Measurements from ENCODE around the gene TMEM174.
"Not testable (repeated sequence)": the region's sequence is repeated elsewhere in the genome, so short reads cannot be mapped to it uniquely, and the experiment has no call there.

TMEM174 gene

GRCh38 chr5:73193592-73193991 is 20.6 kb downstream of the TMEM174 start:
- H3K79me2 ChIP-seq (ENCODE audit: control insufficient read depth, insufficient read depth, low read length, unreplicated experiment), result no peaks in the 10 kb centered on the region

GRCh38 chr5:73196201-73196600 is 23.2 kb downstream of the TMEM174 start:
- no peaks in the 10 kb centered on the region for H3K79me2 ChIP-seq (ENCODE audit: control insufficient read depth, insufficient read depth, low read length, unreplicated experiment)

More at GRCh38 chr5:73193592-73193991, 20.6 kb downstream of the TMEM174 start:
- peaks cover 28% of the 10 kb centered on the region for H3K27me3 ChIP-seq (ENCODE audit: insufficient read depth, low read length)
- H2AFZ ChIP-seq (ENCODE audit: low read length, unreplicated experiment), result no peak overlapping the region
- no peaks in the 10 kb centered on the region for H3K36me3 ChIP-seq (ENCODE audit: insufficient read depth, low read length)
- peaks cover 11% of the 10 kb centered on the region for H3K4me1 ChIP-seq (ENCODE audit: control insufficient read depth, insufficient read depth, low read length, unreplicated experiment)
- H3K27ac ChIP-seq (ENCODE audit: low read depth, low read length), result no peak overlapping the region
- H3K4me3 ChIP-seq (ENCODE audit: low read depth, low read length), result no peak overlapping the region

GRCh38 chr5:73197637-73198257 is 24.8 kb downstream of the TMEM174 start:
- no peaks in the 10 kb centered on the region for H3K79me2 ChIP-seq (ENCODE audit: control insufficient read depth, insufficient read depth, low read length, unreplicated experiment)

More at GRCh38 chr5:73196201-73196600, 23.2 kb downstream of the TMEM174 start:
- no peak overlapping the region for H3K27ac ChIP-seq (ENCODE audit: low read depth, low read length)
- no peaks in the 10 kb centered on the region for H3K36me3 ChIP-seq (ENCODE audit: insufficient read depth, low read length)
- H3K27me3 ChIP-seq (ENCODE audit: insufficient read depth, low read length), result peaks cover 31% of the 10 kb centered on the region
- no peak overlapping the region for H3K4me3 ChIP-seq (ENCODE audit: low read depth, low read length)
- H2AFZ ChIP-seq (ENCODE audit: low read length, unreplicated experiment), result no peak overlapping the region
- no peaks in the 10 kb centered on the region for H3K4me1 ChIP-seq (ENCODE audit: control insufficient read depth, insufficient read depth, low read length, unreplicated experiment)

GRCh38 chr5:73198833-73199592 is 26.0 kb downstream of the TMEM174 start:
- peaks cover 30% of the 10 kb centered on the region for H3K27me3 ChIP-seq (ENCODE audit: insufficient read depth, low read length)
- H3K27ac ChIP-seq (ENCODE audit: low read depth, low read length), result no peak overlapping the region
- H3K4me1 ChIP-seq (ENCODE audit: control insufficient read depth, insufficient read depth, low read length, unreplicated experiment), result no peaks in the 10 kb centered on the region
- H3K79me2 ChIP-seq (ENCODE audit: control insufficient read depth, insufficient read depth, low read length, unreplicated experiment), result no peaks in the 10 kb centered on the region
- no peak overlapping the region for H3K4me3 ChIP-seq (ENCODE audit: low read depth, low read length)
- H2AFZ ChIP-seq (ENCODE audit: low read length, unreplicated experiment), result no peak overlapping the region
- H3K36me3 ChIP-seq (ENCODE audit: insufficient read depth, low read length), result no peaks in the 10 kb centered on the region

More at GRCh38 chr5:73197637-73198257, 24.8 kb downstream of the TMEM174 start:
- H3K27me3 ChIP-seq (ENCODE audit: insufficient read depth, low read length), result peaks cover 31% of the 10 kb centered on the region
- H2AFZ ChIP-seq (ENCODE audit: low read length, unreplicated experiment), result no peak overlapping the region
- no peaks in the 10 kb centered on the region for H3K36me3 ChIP-seq (ENCODE audit: insufficient read depth, low read length)
- H3K4me3 ChIP-seq (ENCODE audit: low read depth, low read length), result no peak overlapping the region
- H3K4me1 ChIP-seq (ENCODE audit: control insufficient read depth, insufficient read depth, low read length, unreplicated experiment), result no peaks in the 10 kb centered on the region
- no peak overlapping the region for H3K27ac ChIP-seq (ENCODE audit: low read depth, low read length)

- Histone ChIP-seq H3K79me2 (ENCODE audit: control insufficient read depth, insufficient read depth, low read length, unreplicated experiment) (no peaks in the 10 kb centered on the region), H3K27ac (ENCODE audit: low read depth, low read length) (no peak overlapping the region), H3K4me3 (ENCODE audit: low read depth, low read length) (no peak overlapping the region), H3K27me3 (ENCODE audit: insufficient read depth, low read length) (peaks cover 29% of the 10 kb centered on the region), H3K4me1 (ENCODE audit: control insufficient read depth, insufficient read depth, low read length, unreplicated experiment) (no peaks in the 10 kb centered on the region), H2AFZ (ENCODE audit: low read length, unreplicated experiment) (no peak overlapping the region), H3K36me3 (ENCODE audit: insufficient read depth, low read length) (no peaks in the 10 kb centered on the region)
Observed at GRCh38 chr5:73199671-73200070, 26.7 kb downstream of the TMEM174 start.

GRCh38 chr5:73201547-73202513 is 28.8 kb downstream of the TMEM174 start:
- peak overlapping the region; percentile 43 for H3K4me3 ChIP-seq (ENCODE audit: low read depth, low read length)
- H2AFZ ChIP-seq (ENCODE audit: low read length, unreplicated experiment), result no peak overlapping the region
- no peak overlapping the region for H3K27ac ChIP-seq (ENCODE audit: low read depth, low read length)
- H3K36me3 ChIP-seq (ENCODE audit: insufficient read depth, low read length), result no peaks in the 10 kb centered on the region
- peaks cover 22% of the 10 kb centered on the region for H3K27me3 ChIP-seq (ENCODE audit: insufficient read depth, low read length)
- no peaks in the 10 kb centered on the region for H3K4me1 ChIP-seq (ENCODE audit: control insufficient read depth, insufficient read depth, low read length, unreplicated experiment)
- H3K79me2 ChIP-seq (ENCODE audit: control insufficient read depth, insufficient read depth, low read length, unreplicated experiment), result no peaks in the 10 kb centered on the region

DNA sequence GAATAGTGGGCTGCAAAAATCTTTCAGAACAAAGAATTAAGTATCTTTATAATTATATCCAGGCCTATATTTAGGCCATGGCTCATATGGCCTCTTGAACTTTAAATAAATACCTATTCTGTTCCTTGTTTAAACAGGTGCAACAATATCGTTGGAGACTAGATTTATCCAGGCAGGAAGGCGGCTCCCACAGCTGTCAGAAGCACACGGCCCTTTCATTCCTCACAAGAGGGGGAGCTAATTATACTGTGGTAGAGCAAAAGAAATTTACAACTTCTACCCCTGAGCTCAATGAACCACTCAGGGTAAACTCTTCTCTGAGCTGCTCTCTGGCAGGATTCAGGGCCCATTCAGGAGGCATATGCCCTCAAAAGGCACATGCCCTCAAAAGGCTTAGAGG is 31.3 kb downstream of the TMEM174 start:
- H3K4me1 ChIP-seq (ENCODE audit: control insufficient read depth, insufficient read depth, low read length, unreplicated experiment), result no peaks in the 10 kb centered on the region
- H3K27me3 ChIP-seq (ENCODE audit: insufficient read depth, low read length), result peaks cover 12% of the 10 kb centered on the region
- no peak overlapping the region for H3K27ac ChIP-seq (ENCODE audit: low read depth, low read length)
- H3K79me2 ChIP-seq (ENCODE audit: control insufficient read depth, insufficient read depth, low read length, unreplicated experiment), result no peaks in the 10 kb centered on the region
- H3K4me3 ChIP-seq (ENCODE audit: low read depth, low read length), result no peak overlapping the region
- H2AFZ ChIP-seq (ENCODE audit: low read length, unreplicated experiment), result no peak overlapping the region
- H3K36me3 ChIP-seq (ENCODE audit: insufficient read depth, low read length), result no peaks in the 10 kb centered on the region

DNA sequence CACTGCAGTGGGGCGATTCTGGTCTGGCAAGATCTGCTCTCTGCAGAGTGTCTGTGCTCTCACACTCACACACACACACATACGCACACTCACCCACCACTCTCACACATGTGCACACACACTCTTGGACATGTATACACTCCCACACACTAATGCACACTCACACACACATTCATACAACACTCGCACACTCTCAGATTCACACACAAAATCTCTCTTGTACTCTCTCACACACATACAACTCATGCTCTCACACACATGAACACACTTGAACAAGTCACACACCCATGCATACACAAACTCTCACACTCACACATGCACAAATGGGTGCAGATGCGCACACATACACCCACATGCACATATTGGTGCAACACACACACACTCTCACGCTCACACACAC is 31.7 kb downstream of the TMEM174 start:
- Histone ChIP-seq H3K79me2 (ENCODE audit: control insufficient read depth, insufficient read depth, low read length, unreplicated experiment) (no peaks in the 10 kb centered on the region), H3K4me1 (ENCODE audit: control insufficient read depth, insufficient read depth, low read length, unreplicated experiment) (no peaks in the 10 kb centered on the region), H3K27me3 (ENCODE audit: insufficient read depth, low read length) (peaks cover 12% of the 10 kb centered on the region), H3K27ac (ENCODE audit: low read depth, low read length) (no peak overlapping the region), H2AFZ (ENCODE audit: low read length, unreplicated experiment) (no peak overlapping the region), H3K36me3 (ENCODE audit: insufficient read depth, low read length) (no peaks in the 10 kb centered on the region), H3K4me3 (ENCODE audit: low read depth, low read length) (no peak overlapping the region)

DNA sequence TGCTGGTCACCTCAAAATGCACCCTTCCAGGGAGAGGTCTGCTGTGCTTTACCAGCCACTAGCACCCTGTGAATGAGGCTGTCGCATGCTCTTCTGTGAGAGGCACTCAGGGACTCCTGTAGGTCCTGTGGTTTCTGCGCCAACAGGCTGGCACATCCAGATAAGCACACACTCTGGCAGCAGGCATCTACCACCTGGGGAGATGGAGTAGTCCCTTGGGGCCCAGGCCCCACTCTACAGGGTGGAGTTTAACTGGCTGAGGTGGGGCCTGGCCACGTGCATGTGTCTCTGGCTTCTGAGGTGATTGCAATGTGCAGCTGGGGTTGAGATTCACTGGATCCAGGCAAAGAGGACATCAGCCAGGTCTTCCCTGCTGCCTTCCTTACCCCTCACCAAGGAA is 32.3 kb downstream of the TMEM174 start:
- no peaks in the 10 kb centered on the region for H3K4me1 ChIP-seq (ENCODE audit: control insufficient read depth, insufficient read depth, low read length, unreplicated experiment)
- H3K4me3 ChIP-seq (ENCODE audit: low read depth, low read length), result no peak overlapping the region
- H3K27me3 ChIP-seq (ENCODE audit: insufficient read depth, low read length), result peaks cover 12% of the 10 kb centered on the region
- H3K27ac ChIP-seq (ENCODE audit: low read depth, low read length), result no peak overlapping the region
- H2AFZ ChIP-seq (ENCODE audit: low read length, unreplicated experiment), result no peak overlapping the region
- H3K36me3 ChIP-seq (ENCODE audit: insufficient read depth, low read length), result no peaks in the 10 kb centered on the region
- H3K79me2 ChIP-seq (ENCODE audit: control insufficient read depth, insufficient read depth, low read length, unreplicated experiment), result no peaks in the 10 kb centered on the region

DNA sequence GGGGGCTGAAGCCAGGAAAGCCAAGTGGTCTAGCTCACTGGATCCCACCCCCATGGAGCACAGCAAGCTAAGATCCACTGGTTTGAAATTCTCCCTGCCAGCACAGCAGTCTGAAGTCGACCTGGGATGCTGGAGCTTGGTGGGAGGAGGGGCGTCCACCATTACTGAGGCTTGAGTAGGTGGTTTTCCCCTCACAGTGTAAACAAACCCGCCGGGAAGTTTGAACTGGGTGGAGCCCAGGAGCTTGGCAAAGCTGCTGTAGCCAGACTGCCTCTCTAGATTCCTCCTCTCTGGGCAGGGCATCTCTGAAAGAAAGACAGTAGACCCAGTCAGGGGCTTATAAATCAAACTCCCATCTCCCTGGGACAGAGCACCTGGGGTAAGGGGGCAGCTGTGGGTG is 34.2 kb downstream of the TMEM174 start:
- H3K79me2 ChIP-seq (ENCODE audit: control insufficient read depth, insufficient read depth, low read length, unreplicated experiment); H2AFZ ChIP-seq (ENCODE audit: low read length, unreplicated experiment); H3K27ac ChIP-seq (ENCODE audit: low read depth, low read length); H3K36me3 ChIP-seq (ENCODE audit: insufficient read depth, low read length); H3K4me1 ChIP-seq (ENCODE audit: control insufficient read depth, insufficient read depth, low read length, unreplicated experiment); H3K4me3 ChIP-seq (ENCODE audit: low read depth, low read length): not testable (repeated sequence)
- H3K27me3 ChIP-seq (ENCODE audit: insufficient read depth, low read length), result peaks cover 12% of the 10 kb centered on the region

Measured in ACC112 (cell line).